K562 (cell line): Measurements from ENCODE around the gene AGPAT4. TPM values are rescaled to one million over a fixed set of nuclear protein-coding genes. Genes with fewer than 3 reads are reported as not detected.

ENCODE experiments used
- KLF1 ChIP-seq: fragments of 450-650 bp; IDR thresholded peaks from 2 replicates; pipeline ENCODE4 v1.6.1; 2016; ENCODE audit warnings: missing genetic modification characterization, missing compliant biosample characterization
- MAX ChIP-seq: sonication (generic); formaldehyde crosslinking; IDR thresholded peaks from 2 replicates; pipeline ENCODE4 v1.9.0; 2022; ENCODE audit warnings: mild to moderate bottlenecking, missing genetic modification reagents
- PTBP1 ChIP-seq: fragments of 200-400 bp; formaldehyde crosslinking; IDR thresholded peaks from 2 replicates; pipeline ENCODE4 v1.6.1; 2017; ENCODE audit warnings: low read depth, low read length
- TFE3 ChIP-seq: fragments of 450-650 bp; formaldehyde crosslinking; IDR thresholded peaks from 2 replicates; pipeline ENCODE4 v1.4.0; 2020; ENCODE audit warnings: mild to moderate bottlenecking, mixed read lengths
- WHSC1 ChIP-seq: IDR thresholded peaks from one replicate; pipeline ENCODE4 v1.6.1; 2012; ENCODE audit warnings: low read length, control low read depth, inconsistent platforms
- ZKSCAN1 ChIP-seq: fragments of 150-350 bp; IDR thresholded peaks from 2 replicates; pipeline ENCODE4 v1.6.1; 2016; ENCODE audit warnings: low read depth, low read length
- ZNF197 ChIP-seq: fragments of 200-800 bp; sonication (Bioruptor generic); IDR thresholded peaks from 2 replicates; pipeline ENCODE4 v1.6.1; 2016; ENCODE audit warnings: low read depth, missing genetic modification characterization, missing compliant biosample characterization
- ZNF347 ChIP-seq: fragments of 450-650 bp; formaldehyde crosslinking; IDR thresholded peaks from 2 replicates; pipeline ENCODE4 v1.4.0; 2020; ENCODE audit warnings: low read depth, mild to moderate bottlenecking, moderate library complexity
- polyA plus RNA-seq, 8 experiments: library from polyadenylated mRNA; depleted of rRNA in 4 of 8; stranded (reverse) in 5 of 8; unstranded in 3 of 8; fragments of >200 nt; fragmentation: Nextera tagmentation in 2 of 8; fragmentation: Illumina TruSeq in 1 of 8; extraction: Ambion mirVana in 2 of 8; extraction: Trizol in 1 of 8; gene quantifications; 2 replicates each; pipeline versions ENCODE4 v1.2.1 to v1.2.3, GENCODE V29; 2011 to 2014; ENCODE audit warnings: inconsistent platforms in 1 of 8, missing spikeins in 1 of 8
- total RNA-seq, 7 experiments: library from RNA; depleted of rRNA in 6 of 7; stranded (reverse); fragments of >200 nt in 6 of 7; fragmentation: Illumina TruSeq in 2 of 7; extraction: Trizol in 2 of 7; gene quantifications; 2 replicates each; pipeline versions ENCODE4 v1.2.1 to v1.2.3, GENCODE V29; 2011 to 2021; ENCODE audit warnings: low replicate concordance in 1 of 7

The AGPAT4 gene
- total and polyA plus RNA-seq, 9 of the 15 experiments (the other 6 are each of a cell fraction or from before 2014, with no cell fraction given): 2.2 to 15.0 (median 5.7) TPM

GRCh38 chr6:161227004-161227960 is 46.6 kb downstream of the AGPAT4 start (continued):
- TF ChIP-seq ZNF197: no peak
- TF ChIP-seq MAX (CRISPR knock-in tag): no peak
- TF ChIP-seq KLF1 (tag): 0 out of 2 replicates have a peak, but pooled peaks have one; percentile 18
- TF ChIP-seq ZKSCAN1: peak; percentile 90
- peak; percentile 87 for TF ChIP-seq WHSC1
- TF ChIP-seq ZNF347: no peak
- peak; percentile 89 for TF ChIP-seq TFE3 (CRISPR knock-in tag)
- TF ChIP-seq PTBP1: no peak
